Measurements from ENCODE around the gene DCTN3.

- TF ChIP-seq CTCF (IDR thresholded peaks at IDR 0.05) (no peak), EP300 (IDR thresholded peaks at IDR 0.05) (no peak), POLR2A (IDR thresholded peaks at IDR 0.05) (no peak), POLR2AphosphoS5 (IDR thresholded peaks at IDR 0.05) (no peak)
These were observed 30.5 kb downstream of the DCTN3 start, which contains the start of gene CNTFR for GRCh38 chr9:34589636-34590380.
